Vagina (tissue), 2 donors: ENCODE data around the gene CASZ1.

Experiments
- CTCF ChIP-seq, 3 experiments: fragments of 450-650 bp in 2 of 3; fragments of 200-600 bp in 1 of 3; sonication (generic) in 1 of 3; IDR thresholded peaks; one replicate each; pipeline ENCODE4 v1.5.1; 2017 to 2019; ENCODE audit warnings: antibody characterized with exemption in 3 of 3, mild to moderate bottlenecking in 2 of 3, moderate library complexity in 2 of 3
- POLR2A ChIP-seq, 2 donors: fragments of 450-650 bp; IDR thresholded peaks; one replicate each; pipeline ENCODE4 v1.6.1; 2017; ENCODE audit warnings: antibody characterized with exemption in 2 of 2, mild to moderate bottlenecking in 2 of 2, moderate library complexity in 2 of 2
- POLR2AphosphoS5 ChIP-seq, 2 donors: sonication (generic); formaldehyde crosslinking; IDR thresholded peaks; one replicate each; pipeline ENCODE4 v1.9.0; 2017; ENCODE audit warnings: antibody characterized with exemption in 2 of 2, mild to moderate bottlenecking in 2 of 2, low read depth in 1 of 2; ENCODE audit not compliant: insufficient read depth in 1 of 2

GRCh38 chr1:10686404-10687040, 109.9 kb downstream of the CASZ1 start:
- TF ChIP-seq CTCF (IDR thresholded peaks at IDR 0.05) (no peak), POLR2AphosphoS5 (IDR thresholded peaks at IDR 0.05; ENCODE audit: insufficient read depth in 1 of 2, low read depth in 1 of 2) (no peak), POLR2A (IDR thresholded peaks at IDR 0.05) (no peak)
